K562 (cell line): ENCODE measurements around the gene LASP1. TPM values are rescaled to one million over a fixed set of nuclear protein-coding genes. Genes with fewer than 3 reads are reported as not detected.

Experiments
- CHD1 ChIP-seq: fragments of 200-600 bp; sonication (generic); IDR thresholded peaks from one replicate; pipeline ENCODE4 v1.6.1; 2012; ENCODE audit warnings: mild to moderate bottlenecking, moderate library complexity, low read length, inconsistent platforms
- E2F6 ChIP-seq, 2 experiments: IDR thresholded peaks; 2 replicates each; pipeline ENCODE4 v1.6.1; 2011; ENCODE audit warnings: borderline replicate concordance in 1 of 2, control low read depth in 1 of 2, low read depth in 1 of 2, low read length in 1 of 2, mild to moderate bottlenecking in 1 of 2, mixed read lengths in 1 of 2, moderate library complexity in 1 of 2; ENCODE audit not compliant: insufficient read depth in 1 of 2, insufficient read length in 1 of 2, poor library complexity in 1 of 2, severe bottlenecking in 1 of 2; ENCODE audit errors: extremely low read depth in 1 of 2
- FOXO4 ChIP-seq: fragments of 450-650 bp; formaldehyde crosslinking; IDR thresholded peaks from 2 replicates; pipeline ENCODE4 v1.4.0; 2020; ENCODE audit warnings: mild to moderate bottlenecking, moderate library complexity
- GABPA ChIP-seq: fragments of 200-800 bp; sonication (Bioruptor generic); conservative IDR thresholded peaks from 2 replicates; pipeline ENCODE4 v1.6.1; 2016; ENCODE audit warnings: low read depth, missing genetic modification characterization, missing compliant biosample characterization
- SUPT5H ChIP-seq: fragments of 450-650 bp; IDR thresholded peaks from 2 replicates; pipeline ENCODE4 v1.6.1; 2016
- polyA plus RNA-seq, 8 experiments: library from polyadenylated mRNA; depleted of rRNA in 4 of 8; stranded (reverse) in 5 of 8; unstranded in 3 of 8; fragments of >200 nt; fragmentation: Nextera tagmentation in 2 of 8; fragmentation: Illumina TruSeq in 1 of 8; extraction: Ambion mirVana in 2 of 8; extraction: Trizol in 1 of 8; gene quantifications; 2 replicates each; pipeline versions ENCODE4 v1.2.1 to v1.2.3, GENCODE V29; 2011 to 2014; ENCODE audit warnings: inconsistent platforms in 1 of 8, missing spikeins in 1 of 8
- total RNA-seq, 7 experiments: library from RNA; depleted of rRNA in 6 of 7; stranded (reverse); fragments of >200 nt in 6 of 7; fragmentation: Illumina TruSeq in 2 of 7; extraction: Trizol in 2 of 7; gene quantifications; 2 replicates each; pipeline versions ENCODE4 v1.2.1 to v1.2.3, GENCODE V29; 2011 to 2021; ENCODE audit warnings: low replicate concordance in 1 of 7
- TF ChIP-seq, protein P1 (sequence below): fragments of 450-650 bp; IDR thresholded peaks from 2 replicates; pipeline ENCODE4 v1.6.1; 2016; ENCODE audit warnings: antibody characterized with exemption

Gene LASP1
- total and polyA plus RNA-seq, 9 of the 15 experiments (the other 6 are each of a cell fraction or from before 2014, with no cell fraction given), result 23.0 to 125 (median 55.3) TPM

GRCh38 chr17:38900978-38901656 is 31.3 kb downstream of the LASP1 start (continued):
- TF ChIP-seq E2F6 (IDR thresholded peaks at IDR 0.05; ENCODE audit: borderline replicate concordance in 1 of 2, extremely low read depth in 1 of 2, insufficient read depth in 1 of 2, insufficient read length in 1 of 2, low read depth in 1 of 2, low read length in 1 of 2, poor library complexity in 1 of 2, severe bottlenecking in 1 of 2), result no peak
- TF ChIP-seq, protein P1, sequence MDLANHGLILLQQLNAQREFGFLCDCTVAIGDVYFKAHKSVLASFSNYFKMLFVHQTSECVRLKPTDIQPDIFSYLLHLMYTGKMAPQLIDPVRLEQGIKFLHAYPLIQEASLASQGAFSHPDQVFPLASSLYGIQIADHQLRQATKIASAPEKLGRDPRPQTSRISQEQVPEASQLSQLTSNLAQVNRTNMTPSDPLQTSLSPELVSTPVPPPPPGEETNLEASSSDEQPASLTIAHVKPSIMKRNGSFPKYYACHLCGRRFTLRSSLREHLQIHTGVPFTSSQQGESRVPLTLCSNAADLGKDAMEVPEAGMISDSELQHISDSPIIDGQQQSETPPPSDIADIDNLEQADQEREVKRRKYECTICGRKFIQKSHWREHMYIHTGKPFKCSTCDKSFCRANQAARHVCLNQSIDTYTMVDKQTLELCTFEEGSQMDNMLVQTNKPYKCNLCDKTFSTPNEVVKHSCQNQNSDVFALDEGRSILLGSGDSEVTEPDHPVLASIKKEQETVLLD, result peak; percentile 31; the same call in 1 of the 2 replicates
- no peak for TF ChIP-seq SUPT5H
- TF ChIP-seq FOXO4, result no peak
- no peak for TF ChIP-seq GABPA (tag)
- TF ChIP-seq CHD1, result no peak
